HG03108 (cell line): ENCODE data around the gene GSTT4.
"Not testable (repeated sequence)": the region's sequence is repeated elsewhere in the genome, so short reads cannot be mapped to it uniquely, and the experiment has no call there.

Experiments
- ATAC-seq: cut with Tn5 transposase; IDR thresholded peaks from one replicate; pipeline ENCODE4 v1.9.1; 2021; ENCODE audit warnings: moderate library complexity; ENCODE audit not compliant: unreplicated experiment

The GSTT4 gene

GRCh38 chr22:24005201-24005600, at the start of gene GSTT4:
GSTT4 (minus strand) TSS chr22:24005453; CDS start chr22:24005356, 97 bp downstream.
- no peak for ATAC-seq

- no peak for ATAC-seq
Observed at GRCh38 chr22:24054356-24054755, 49.1 kb upstream of the GSTT4 start.

- no peak for ATAC-seq
Observed at GRCh38 chr22:24053481-24054226, 48.4 kb upstream of the GSTT4 start.

- ATAC-seq = no peak
Observed at GRCh38 chr22:24051568-24051967, 46.3 kb upstream of the GSTT4 start.

- no peak for ATAC-seq
Observed at GRCh38 chr22:24051028-24051427, 45.8 kb upstream of the GSTT4 start.

- ATAC-seq = no peak
Observed at GRCh38 chr22:24049978-24050377, 44.7 kb upstream of the GSTT4 start.

GRCh38 chr22:24049211-24049610, 44.0 kb upstream of the GSTT4 start:
- ATAC-seq = no peak

GRCh38 chr22:24046024-24046423, 40.8 kb upstream of the GSTT4 start:
- ATAC-seq = no peak

- no peak for ATAC-seq
Observed at GRCh38 chr22:24043958-24044357, 38.7 kb upstream of the GSTT4 start.

- ATAC-seq = not testable (repeated sequence)
Observed at GRCh38 chr22:24043465-24043864, 38.2 kb upstream of the GSTT4 start.

GRCh38 chr22:24040946-24041345, 35.7 kb upstream of the GSTT4 start:
- no peak for ATAC-seq

- no peak for ATAC-seq
Observed at GRCh38 chr22:24039046-24039445, 33.8 kb upstream of the GSTT4 start.

GRCh38 chr22:24037851-24038765, 32.9 kb upstream of the GSTT4 start:
- ATAC-seq = no peak

GRCh38 chr22:24035296-24035695, 30.0 kb upstream of the GSTT4 start:
- ATAC-seq = no peak

GRCh38 chr22:24033731-24034130, 28.5 kb upstream of the GSTT4 start:
- no peak for ATAC-seq

- no peak for ATAC-seq
Observed at GRCh38 chr22:24030186-24030702, 25.0 kb upstream of the GSTT4 start.

GRCh38 chr22:24029304-24029703, 24.1 kb upstream of the GSTT4 start:
- ATAC-seq = no peak

- no peak for ATAC-seq
Observed at GRCh38 chr22:24028533-24028932, 23.3 kb upstream of the GSTT4 start.

GRCh38 chr22:24027991-24028390, 22.7 kb upstream of the GSTT4 start:
- ATAC-seq = no peak

- ATAC-seq = no peak
Observed at GRCh38 chr22:24027389-24027975, 22.2 kb upstream of the GSTT4 start.

GRCh38 chr22:24026733-24027132, 21.5 kb upstream of the GSTT4 start:
- ATAC-seq = no peak
